Small intestine (tissue), 7 donors: Measurements from ENCODE around the gene PDAP1. TPM values are rescaled to one million over a fixed set of nuclear protein-coding genes. Genes with fewer than 3 reads are reported as not detected.
A peak's percentile ranks its signal among the peaks of the same experiment; 100 is the strongest.
"Not testable (repeated sequence)": the region's sequence is repeated elsewhere in the genome, so short reads cannot be mapped to it uniquely, and the experiment has no call there.

Source experiments
- DNase-seq, 2 donors: peaks; one replicate each; pipeline versions ENCODE4 v3.0.0 to v3.0.0-alpha.2; 2013
- FAIRE-seq: peaks from 2 replicates; lab custom pipeline; 2012; peaks lifted over from hg19 to GRCh38; lab: Jason Lieb, UNC
- H3K27ac ChIP-seq, 3 donors: one replicate each; pipeline ENCODE4 v1.5.1; 2013; ENCODE audit warnings: low read length in 2 of 3, mild to moderate bottlenecking in 2 of 3, control low read depth in 1 of 3, inconsistent platforms in 1 of 3, low read depth in 1 of 3, moderate library complexity in 1 of 3
- H3K27me3 ChIP-seq, 3 donors: one replicate each; pipeline ENCODE4 v1.6.1; 2013; ENCODE audit warnings: low read length in 3 of 3, inconsistent platforms in 1 of 3; ENCODE audit not compliant: control insufficient read depth in 3 of 3, insufficient read depth in 3 of 3
- H3K36me3 ChIP-seq, 3 donors: one replicate each; pipeline ENCODE4 v1.6.1; 2013; ENCODE audit warnings: low read length in 3 of 3, inconsistent platforms in 1 of 3, low read depth in 1 of 3, mild to moderate bottlenecking in 1 of 3, moderate library complexity in 1 of 3; ENCODE audit not compliant: control insufficient read depth in 3 of 3, insufficient read depth in 2 of 3
- H3K4me1 ChIP-seq, 3 donors: one replicate each; pipeline ENCODE4 v1.6.1; 2013; ENCODE audit warnings: low read length in 2 of 3, inconsistent platforms in 1 of 3, low read depth in 1 of 3, mild to moderate bottlenecking in 1 of 3, moderate library complexity in 1 of 3; ENCODE audit not compliant: control insufficient read depth in 3 of 3, insufficient read depth in 2 of 3
- H3K4me3 ChIP-seq, 3 donors: one replicate each; pipeline ENCODE4 v1.5.1; 2013; ENCODE audit warnings: low read length in 3 of 3, control low read depth in 1 of 3, inconsistent platforms in 1 of 3, low read depth in 1 of 3, mild to moderate bottlenecking in 1 of 3, moderate library complexity in 1 of 3
- H3K9me3 ChIP-seq, 2 donors: one replicate each; pipeline ENCODE4 v1.6.1; 2013; ENCODE audit warnings: low read depth in 1 of 2, low read length in 1 of 2; ENCODE audit not compliant: control insufficient read depth in 2 of 2, insufficient read depth in 1 of 2
- WGBS, 3 donors: extraction: QIAGEN DNeasy Blood & Tissue Kit; methylation state at CpG; one replicate each; pipeline ENCODE4 v1.1.7; 2013; 5-methylcytosine and 5-hydroxymethylcytosine counted together
- polyA plus RNA-seq, 4 donors: library from polyadenylated mRNA; stranded (reverse) in 3 of 4; unstranded in 1 of 4; fragments of 200-250 nt in 3 of 4; fragments of 120-200 nt in 1 of 4; gene quantifications; one replicate each; pipeline versions ENCODE4 v1.2.1 to v1.2.3, GENCODE V29; 2013
- donor health status: healthy with polysubstance abuse.
- donor health status: control.
- donor health status: control.
- donor health status: Bipolar disorder and iron deficiency.
- donor health status: healthy.

Gene PDAP1
- polyA plus RNA-seq, 4 donors, result 94.7 to 212 (median 110) TPM

GRCh38 chr7:99392046-99392445 lies 16.4 kb downstream of the PDAP1 start:
- FAIRE-seq, result no peak
- H3K4me3 ChIP-seq, result peak overlapping the region in 2 of 3 donors; percentile 53 to 62
- WGBS, 3 donors, result 11 to 63% (median 37%) methylated on average over 8 of the region's 8 CpGs
- H3K9me3 ChIP-seq, result no peaks in the 10 kb centered on the region
- peaks cover 3 to 17% (median 3%) of the 10 kb centered on the region in 3 donors for H3K4me1 ChIP-seq
- H3K36me3 ChIP-seq, result peaks cover 16 to 82% (median 23%) of the 10 kb centered on the region in 3 donors
- H3K27ac ChIP-seq, result peak overlapping the region in 1 of 3 donors; percentile 36
- DNase-seq, result peak in 1 of 2 donors; percentile 72
- H3K27me3 ChIP-seq, result no peaks in the 10 kb centered on the region

- no peaks in the 10 kb centered on the region for H3K9me3 ChIP-seq
- H3K27me3 ChIP-seq, result no peaks in the 10 kb centered on the region
- DNase-seq, result no peak
- no peak overlapping the region for H3K4me3 ChIP-seq
- 93 to 96% (median 95%) methylated on average over 22 to 23 of the region's 23 CpGs for WGBS, 3 donors
- H3K4me1 ChIP-seq, result peaks cover 3 to 17% (median 3%) of the 10 kb centered on the region in 3 donors
- no peak overlapping the region for H3K27ac ChIP-seq
- H3K36me3 ChIP-seq, result peaks cover 19 to 83% (median 24%) of the 10 kb centered on the region in 3 donors
- no peak for FAIRE-seq
Observed at GRCh38 chr7:99390941-99391602, 17.3 kb downstream of the PDAP1 start.

- Histone ChIP-seq H3K4me3 (no peak overlapping the region), H3K9me3 (no peaks in the 10 kb centered on the region), H3K36me3 (peaks cover 20 to 76% (median 21%) of the 10 kb centered on the region in 3 donors), H3K27ac (no peak overlapping the region), H3K4me1 (peaks cover 3 to 17% (median 3%) of the 10 kb centered on the region in 3 donors), H3K27me3 (no peaks in the 10 kb centered on the region)
- DNase-seq (no peak), FAIRE-seq (no peak)
- 91 to 94% (median 94%) methylated on average over 13 of the region's 13 CpGs for WGBS, 3 donors
Observed at GRCh38 chr7:99389772-99390171, 18.6 kb downstream of the PDAP1 start.

GRCh38 chr7:99387912-99388311 lies 20.5 kb downstream of the PDAP1 start:
- WGBS, 3 donors, result 94 to 97% (median 95%) methylated on average over 20 of the region's 20 CpGs
- Histone ChIP-seq H3K27me3 (no peaks in the 10 kb centered on the region), H3K4me3 (no peak overlapping the region), H3K36me3 (peaks cover 16 to 76% (median 18%) of the 10 kb centered on the region in 3 donors), H3K27ac (no peak overlapping the region), H3K4me1 (peaks cover 0 to 6% (median 3%) of the 10 kb centered on the region in 3 donors), H3K9me3 (no peaks in the 10 kb centered on the region)
- FAIRE-seq, result no peak
- DNase-seq, result no peak

- H3K36me3 ChIP-seq, result peaks cover 16 to 76% (median 18%) of the 10 kb centered on the region in 3 donors
Observed at GRCh38 chr7:99387239-99387635, 21.2 kb downstream of the PDAP1 start.

GRCh38 chr7:99386584-99387238 lies 21.7 kb downstream of the PDAP1 start:
- Histone ChIP-seq H3K27ac (no peak overlapping the region), H3K9me3 (no peaks in the 10 kb centered on the region), H3K4me3 (no peak overlapping the region), H3K27me3 (no peaks in the 10 kb centered on the region), H3K36me3 (peaks cover 16 to 74% (median 18%) of the 10 kb centered on the region in 3 donors), H3K4me1 (no peaks in the 10 kb centered on the region)
- DNase-seq (peak in 1 of 2 donors; percentile 26), FAIRE-seq (no peak)
- 84 to 89% (median 88%) methylated on average over 9 of the region's 9 CpGs for WGBS, 3 donors

More at GRCh38 chr7:99387239-99387635, 21.2 kb downstream of the PDAP1 start:
- not testable (repeated sequence) for H3K27ac ChIP-seq, H3K9me3 ChIP-seq, H3K4me1 ChIP-seq, H3K27me3 ChIP-seq, FAIRE-seq, DNase-seq, H3K4me3 ChIP-seq
- WGBS, 3 donors, result 92 to 95% (median 94%) methylated on average over 14 of the region's 14 CpGs

- no peak overlapping the region for H3K27ac ChIP-seq
- no peak for FAIRE-seq
- H3K4me1 ChIP-seq, result no peaks in the 10 kb centered on the region
- no peak overlapping the region for H3K4me3 ChIP-seq
- H3K36me3 ChIP-seq, result peaks cover 11 to 72% (median 16%) of the 10 kb centered on the region in 3 donors
- no peaks in the 10 kb centered on the region for H3K27me3 ChIP-seq
- 79 to 85% (median 81%) methylated on average over 5 to 8 of the region's 8 CpGs for WGBS, 3 donors
- no peak for DNase-seq
- H3K9me3 ChIP-seq, result no peaks in the 10 kb centered on the region
Observed at GRCh38 chr7:99385564-99385963, 22.8 kb downstream of the PDAP1 start.

GRCh38 chr7:99384523-99384922 lies 23.9 kb downstream of the PDAP1 start:
- 85 to 94% (median 87%) methylated on average over 4 of the region's 4 CpGs for WGBS, 3 donors
- H3K27ac ChIP-seq, result no peak overlapping the region
- H3K36me3 ChIP-seq, result peaks cover 10 to 68% (median 10%) of the 10 kb centered on the region in 3 donors
- H3K27me3 ChIP-seq, result no peaks in the 10 kb centered on the region
- no peak for DNase-seq
- H3K4me1 ChIP-seq, result peaks cover 0 to 2% (median 0%) of the 10 kb centered on the region in 3 donors
- no peak for FAIRE-seq
- no peaks in the 10 kb centered on the region for H3K9me3 ChIP-seq
- no peak overlapping the region for H3K4me3 ChIP-seq
